ENCODE measurements around the gene PAPOLB. TPM values are rescaled to one million over a fixed set of nuclear protein-coding genes. Genes with fewer than 3 reads are reported as not detected.

PAPOLB gene
- total and polyA plus RNA-seq, 2 of the 8 experiments (the other 6 are each of a cell fraction or from before 2014, with no cell fraction given) = 0.02 to 0.15 TPM

GRCh38 chr7:4822677-4823076 is 39.2 kb downstream of the PAPOLB start:
- Histone ChIP-seq H4K20me1 (replicated peaks in 1 of 2; ENCODE audit: control insufficient read depth in 1 of 2, insufficient read depth in 2 of 2, low read length in 2 of 2) (peaks cover 0 to 2% of the 10 kb centered on the region in 2 experiments), H3K27ac (ENCODE audit: low read depth, low read length) (no peak overlapping the region), H2BK15ac (ENCODE audit: low read length) (no peak overlapping the region), H3K4me2 (ENCODE audit: insufficient read depth in 1 of 2, low read depth in 2 of 2, low read length in 2 of 2) (no peak overlapping the region), H3K4me3 (ENCODE audit: extremely low read depth in 1 of 4, insufficient read depth in 2 of 4, low read depth in 3 of 4, low read length in 4 of 4) (no peak overlapping the region), H2AFZ (ENCODE audit: low read length) (no peak overlapping the region), H2BK12ac (ENCODE audit: low read depth, low read length) (no peak overlapping the region), H3K18ac (ENCODE audit: extremely low read depth, low read length) (no peak overlapping the region), H2BK5ac (ENCODE audit: low read depth, low read length) (no peak overlapping the region), H3K9ac (replicated peaks in 1 of 4; ENCODE audit: extremely low read depth in 1 of 4, low read depth in 3 of 4, low read length in 3 of 4) (no peak overlapping the region), H3K79me2 (ENCODE audit: control insufficient read depth in 1 of 2, insufficient read depth in 2 of 2, low read length in 2 of 2) (no peaks in the 10 kb centered on the region), H3K4me1 (replicated peaks in 1 of 4; ENCODE audit: control insufficient read depth in 3 of 4, insufficient read depth in 4 of 4, low read length in 3 of 4) (no peaks in the 10 kb centered on the region), H3K36me3 (ENCODE audit: control insufficient read depth in 2 of 4, insufficient read depth in 4 of 4, low read length in 3 of 4) (no peaks in the 10 kb centered on the region), H3K4ac (replicated peaks; ENCODE audit: insufficient read length, low read depth, low read length) (no peak overlapping the region), H3K14ac (ENCODE audit: insufficient read length) (no peak overlapping the region), H2BK20ac (ENCODE audit: low read length) (no peak overlapping the region), H4K8ac (ENCODE audit: extremely low read depth, insufficient read depth, low read length) (no peak overlapping the region), H2BK120ac (replicated peaks; ENCODE audit: low read depth, low read length) (no peak overlapping the region), H4K5ac (ENCODE audit: insufficient read length, low read depth, low read length) (no peak overlapping the region), H2AK5ac (ENCODE audit: low read depth, low read length) (no peak overlapping the region), H3K9me3 (ENCODE audit: insufficient read depth in 2 of 2, low read depth in 1 of 2, low read length in 1 of 2) (no peaks in the 10 kb centered on the region), H4K91ac (replicated peaks; ENCODE audit: insufficient read length, low read length) (no peak overlapping the region), H3K23ac (ENCODE audit: insufficient read length) (no peak overlapping the region), H3K79me1 (ENCODE audit: low read depth, low read length) (no peaks in the 10 kb centered on the region), H3K27me3 (replicated peaks in 1 of 4; ENCODE audit: control insufficient read depth in 3 of 4, extremely low read depth in 1 of 4, insufficient read depth in 3 of 4, low read length in 3 of 4) (no peaks in the 10 kb centered on the region), H3K23me2 (ENCODE audit: low read depth, low read length) (no peaks in the 10 kb centered on the region), H3K56ac (replicated peaks; ENCODE audit: insufficient read length, low read depth, low read length) (no peak overlapping the region)
- DNase-seq (ENCODE audit: low read depth in 1 of 2, low spot score in 2 of 2) (no peak), FAIRE-seq (no peak)
- ChIA-PET CTCF (ENCODE audit: partially characterized antibody) (interaction anchor here (0.6 to 1.0 kb wide), 3 partner anchors 17 to 94 kb away, joined by 3 read pairs; no protein-coding TSS in a partner anchor), POLR2A (ENCODE audit: partially characterized antibody) (no interaction called here)
- WGBS, 2 experiments (ENCODE audit: extremely low coverage in 1 of 2, insufficient coverage in 1 of 2, insufficient read length in 1 of 2, insufficient replicate concordance in 2 of 2, low coverage in 1 of 2, low lambda C conversion rate in 2 of 2, missing lambda C conversion rate in 1 of 2) = 96% methylated on average over 9 of the region's 9 CpGs; no CpG with 5 or more reads in 1 of the 2 experiments
- TF ChIP-seq SIRT6 (IDR thresholded peaks at IDR 0.05; ENCODE audit: low read length) = no peak
- no peak for TF ChIP-seq KDM4A (IDR thresholded peaks at IDR 0.05; ENCODE audit: low read depth, low read length, severe bottlenecking)
- no peak for TF ChIP-seq CREB1 (IDR thresholded peaks at IDR 0.05)
- TF ChIP-seq BACH1 (IDR thresholded peaks at IDR 0.05; ENCODE audit: low read length) = no peak
- TF ChIP-seq RXRA (IDR thresholded peaks at IDR 0.05; ENCODE audit: insufficient read depth, low read depth, low read length) = no peak
- TF ChIP-seq, protein P1, sequence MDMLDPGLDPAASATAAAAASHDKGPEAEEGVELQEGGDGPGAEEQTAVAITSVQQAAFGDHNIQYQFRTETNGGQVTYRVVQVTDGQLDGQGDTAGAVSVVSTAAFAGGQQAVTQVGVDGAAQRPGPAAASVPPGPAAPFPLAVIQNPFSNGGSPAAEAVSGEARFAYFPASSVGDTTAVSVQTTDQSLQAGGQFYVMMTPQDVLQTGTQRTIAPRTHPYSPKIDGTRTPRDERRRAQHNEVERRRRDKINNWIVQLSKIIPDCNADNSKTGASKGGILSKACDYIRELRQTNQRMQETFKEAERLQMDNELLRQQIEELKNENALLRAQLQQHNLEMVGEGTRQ (IDR thresholded peaks at IDR 0.05; ENCODE audit: low read length) = no peak
- no peak for TF ChIP-seq RBBP5 (IDR thresholded peaks at IDR 0.05; ENCODE audit: borderline replicate concordance, low read depth, low read length)
- no peak for TF ChIP-seq RFX5 (IDR thresholded peaks at IDR 0.05; ENCODE audit: borderline replicate concordance, low read depth, low read length)
- TF ChIP-seq MAFK (IDR thresholded peaks at IDR 0.05; ENCODE audit: low read depth, low read length) = no peak

Data from H1 (cell line).